Heart left ventricle (tissue), 16 donors: ENCODE results near the gene LDAH. TPM values are rescaled to one million over a fixed set of nuclear protein-coding genes. Genes with fewer than 3 reads are reported as not detected.

Source experiments
- ATAC-seq, 4 donors: fragments of 200-7000 bp; cut with Tn5 transposase; one replicate each; pipeline ENCODE4 v1.9.1; 2020 to 2022; ENCODE audit warnings: moderate library complexity in 4 of 4, mild to moderate bottlenecking in 3 of 4, moderate number of reproducible peaks in 1 of 4
- DNase-seq, 5 donors: peaks; one replicate each; pipeline ENCODE4 v3.0.0-alpha.2; 2020
- H3K27ac ChIP-seq, 12 donors: fragments of 200-600 bp; sonication (generic) in 4 of 12; one replicate each; pipeline versions ENCODE4 v1.5.0 to v1.8.0; 2016 to 2022; ENCODE audit warnings: mild to moderate bottlenecking in 2 of 12
- H3K27me3 ChIP-seq, 9 donors: fragments of 200-600 bp; sonication (generic) in 2 of 9; one replicate each; pipeline versions ENCODE4 v1.5.1 to v1.8.0; 2016 to 2022; ENCODE audit warnings: mild to moderate bottlenecking in 3 of 9
- H3K36me3 ChIP-seq, 9 donors: fragments of 200-600 bp; sonication (generic) in 2 of 9; one replicate each; pipeline versions ENCODE4 v1.5.0 to v1.8.0; 2018 to 2022; ENCODE audit warnings: mild to moderate bottlenecking in 2 of 9
- H3K4me1 ChIP-seq, 12 donors: fragments of 200-600 bp; sonication (generic) in 4 of 12; one replicate each; pipeline versions ENCODE4 v1.5.0 to v1.8.0; 2016 to 2022; ENCODE audit warnings: mild to moderate bottlenecking in 3 of 12
- H3K4me3 ChIP-seq, 12 donors: fragments of 200-600 bp; sonication (generic) in 4 of 12; one replicate each; pipeline versions ENCODE4 v1.5.0 to v1.8.0; 2017 to 2022; ENCODE audit warnings: mild to moderate bottlenecking in 9 of 12, moderate library complexity in 4 of 12
- H3K9me3 ChIP-seq, 12 donors: fragments of 200-600 bp; sonication (generic) in 4 of 12; one replicate each; pipeline versions ENCODE4 v1.5.0 to v1.8.0; 2016 to 2022; ENCODE audit warnings: mild to moderate bottlenecking in 1 of 12
- POLR2A ChIP-seq, 2 donors: fragments of 450-650 bp; IDR thresholded peaks; one replicate each; pipeline ENCODE4 v1.6.1; 2017; ENCODE audit warnings: antibody characterized with exemption in 2 of 2, mild to moderate bottlenecking in 2 of 2, moderate library complexity in 2 of 2
- WGBS, 4 donors: extraction: QIAGEN DNeasy Blood & Tissue Kit in 2 of 4; methylation state at CpG; one replicate each; pipeline versions ENCODE4 v1.1.5 to v1.1.7; 2013 to 2018; 5-methylcytosine and 5-hydroxymethylcytosine counted together
- intact Hi-C, 10 donors: fragments of 100-400 bp; cut with DNase I; formaldehyde crosslinking; loops; one replicate each; pipeline versions ENCODE4 v1.11.1 to v1.14.2; 2022
- polyA plus RNA-seq, 2 donors: library from polyadenylated mRNA; stranded (reverse); fragments of 200-250 nt; gene quantifications; one replicate each; pipeline ENCODE4 v1.2.3, GENCODE V29; 2013
- total RNA-seq, 9 donors: library from RNA; depleted of rRNA in 2 of 9; stranded (reverse); fragments of >200 nt in 2 of 9; fragmentation: NEBNext Ultra II Directional in 3 of 9; extraction: Animal tissue kit (Norgen Biotek cat#: 25700) in 3 of 9; gene quantifications; one replicate each; pipeline versions ENCODE4 v1.1.0 to v1.2.4, GENCODE V29; 2016 to 2023
- TF ChIP-seq, protein P1 (sequence below), 12 donors: fragments of 200-600 bp; sonication (generic) in 4 of 12; IDR thresholded peaks; one replicate each; pipeline versions ENCODE4 v1.5.0 to v1.8.0; 2018 to 2022; ENCODE audit warnings: antibody characterized with exemption in 12 of 12, mild to moderate bottlenecking in 5 of 12
- donor health status: ischemic (EF 13 %, LVEDD 7.1; RV severe dilation, severe dysfunction).
- donor health status: healthy with polysubstance abuse.
- donor health status: DM: no; HTN: yes; CAD: no.
- donor health status: DM: no; HTN: no; CAD: no.
- donor health status: ischemic (EF 25% LVEDD 6.9; RV normal size, moderate dysfunction).
- donor health status: ischemic (EF 25% LVEDD 5.7; RV mildly dilated, moderate dysfunction).
- donor health status: healthy.
- donor health status: DM: yes; HTN: yes; CAD: no.
- donor health status: ischemic (EF 35%, LVEDD 5.7; RV mildly dilated, moderate dysfunction).
- donor health status: nonischemic (EF 11% LVEDD 7.7; RV severe dilation, severe dysfunction).
- donor health status: DM: yes; HTN: yes; CAD: no.
- donor health status: PGD.
- donor health status: ischemic (EF 29% LVEDD 5.4; RV normal size, mild dysfunction).
- donor health status: nonischemic (EF 23%, LVEDD 6.1; RV moderate dilation, normal function).

The LDAH gene
- total and polyA plus RNA-seq, 11 donors, result 2.2 to 13.2 (median 6.7) TPM

- H3K27me3 ChIP-seq, result no peaks in the 10 kb centered on the region
- TF ChIP-seq, protein P1, sequence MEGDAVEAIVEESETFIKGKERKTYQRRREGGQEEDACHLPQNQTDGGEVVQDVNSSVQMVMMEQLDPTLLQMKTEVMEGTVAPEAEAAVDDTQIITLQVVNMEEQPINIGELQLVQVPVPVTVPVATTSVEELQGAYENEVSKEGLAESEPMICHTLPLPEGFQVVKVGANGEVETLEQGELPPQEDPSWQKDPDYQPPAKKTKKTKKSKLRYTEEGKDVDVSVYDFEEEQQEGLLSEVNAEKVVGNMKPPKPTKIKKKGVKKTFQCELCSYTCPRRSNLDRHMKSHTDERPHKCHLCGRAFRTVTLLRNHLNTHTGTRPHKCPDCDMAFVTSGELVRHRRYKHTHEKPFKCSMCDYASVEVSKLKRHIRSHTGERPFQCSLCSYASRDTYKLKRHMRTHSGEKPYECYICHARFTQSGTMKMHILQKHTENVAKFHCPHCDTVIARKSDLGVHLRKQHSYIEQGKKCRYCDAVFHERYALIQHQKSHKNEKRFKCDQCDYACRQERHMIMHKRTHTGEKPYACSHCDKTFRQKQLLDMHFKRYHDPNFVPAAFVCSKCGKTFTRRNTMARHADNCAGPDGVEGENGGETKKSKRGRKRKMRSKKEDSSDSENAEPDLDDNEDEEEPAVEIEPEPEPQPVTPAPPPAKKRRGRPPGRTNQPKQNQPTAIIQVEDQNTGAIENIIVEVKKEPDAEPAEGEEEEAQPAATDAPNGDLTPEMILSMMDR (IDR thresholded peaks at IDR 0.05), result no peak
- no peak for TF ChIP-seq POLR2A (IDR thresholded peaks at IDR 0.05)
- intact Hi-C loops, result no loop called here
- peaks cover 0 to 7% (median 0%) of the 10 kb centered on the region in 9 donors for H3K36me3 ChIP-seq
- 93 to 98% (median 97%) methylated on average over 5 of the region's 5 CpGs for WGBS, 4 donors
- H3K4me3 ChIP-seq, result no peak overlapping the region
- no peak overlapping the region for H3K27ac ChIP-seq
- H3K4me1 ChIP-seq, result peaks cover 0 to 20% (median 0%) of the 10 kb centered on the region in 12 donors
- ATAC-seq (no peak), DNase-seq (no peak)
- H3K9me3 ChIP-seq, result no peaks in the 10 kb centered on the region
Observed at GRCh38 chr2:20702563-20702962, 120.3 kb downstream of the LDAH start.

GRCh38 chr2:20698916-20699613, 123.8 kb downstream of the LDAH start:
- DNase-seq, result no peak
- intact Hi-C loops, result no loop called here
- Histone ChIP-seq H3K4me1 (peaks cover 0 to 20% (median 0%) of the 10 kb centered on the region in 12 donors), H3K36me3 (peaks cover 0 to 7% (median 0%) of the 10 kb centered on the region in 9 donors), H3K4me3 (peak overlapping the region in 7 of 12 donors; percentile 0 to 26 (median 18)), H3K27ac (peak overlapping the region in 4 of 12 donors; percentile 2 to 78 (median 18)), H3K27me3 (no peaks in the 10 kb centered on the region), H3K9me3 (no peaks in the 10 kb centered on the region)
- no peak for TF ChIP-seq POLR2A (IDR thresholded peaks at IDR 0.05)
- TF ChIP-seq, protein P1 (IDR thresholded peaks at IDR 0.05), result no peak
- 46 to 65% (median 55%) methylated on average over 4 of the region's 4 CpGs for WGBS, 4 donors
- ATAC-seq, result peak in 1 of 4 donors; percentile 24

GRCh38 chr2:20697322-20697934, 125.5 kb downstream of the LDAH start:
- H3K4me1 ChIP-seq, result peaks cover 0 to 20% (median 0%) of the 10 kb centered on the region in 12 donors
- H3K36me3 ChIP-seq, result peaks cover 0 to 13% (median 3%) of the 10 kb centered on the region in 9 donors
- no peaks in the 10 kb centered on the region for H3K9me3 ChIP-seq
- no peak overlapping the region for H3K4me3 ChIP-seq
- TF ChIP-seq, protein P1 (IDR thresholded peaks at IDR 0.05), result no peak
- H3K27ac ChIP-seq, result no peak overlapping the region
- H3K27me3 ChIP-seq, result no peaks in the 10 kb centered on the region
- no peak for DNase-seq
- 96 to 99% (median 98%) methylated on average over 2 of the region's 2 CpGs for WGBS, 4 donors
- intact Hi-C loops, result no loop called here
- ATAC-seq, result no peak

GRCh38 chr2:20696366-20696765, 126.5 kb downstream of the LDAH start:
- WGBS, 4 donors, result 82 to 95% (median 87%) methylated on average over 2 of the region's 2 CpGs

More at GRCh38 chr2:20696366-20696765, 126.5 kb downstream of the LDAH start:
- DNase-seq (no peak), ATAC-seq (no peak)
- Histone ChIP-seq H3K9me3 (no peaks in the 10 kb centered on the region), H3K27ac (no peak overlapping the region), H3K36me3 (peaks cover 0 to 13% (median 3%) of the 10 kb centered on the region in 9 donors), H3K4me1 (peaks cover 0 to 20% (median 0%) of the 10 kb centered on the region in 12 donors), H3K4me3 (no peak overlapping the region), H3K27me3 (no peaks in the 10 kb centered on the region)
- intact Hi-C loops, result no loop called here
- no peak for TF ChIP-seq POLR2A (IDR thresholded peaks at IDR 0.05)
- TF ChIP-seq, protein P1 (IDR thresholded peaks at IDR 0.05), result no peak
